ENCODE data around the gene TAOK2.
"Not testable (repeated sequence)": the region's sequence is repeated elsewhere in the genome, so short reads cannot be mapped to it uniquely, and the experiment has no call there.

Gene TAOK2

GRCh38 chr16:29973384-29974246 is at the start of gene TAOK2:
TSS of gene TAOK2 (plus strand) at chr16:29973868. CDS start at chr16:29977773, 3,905 bp downstream.
- DNase-seq, result peak; percentile 98

DNA sequence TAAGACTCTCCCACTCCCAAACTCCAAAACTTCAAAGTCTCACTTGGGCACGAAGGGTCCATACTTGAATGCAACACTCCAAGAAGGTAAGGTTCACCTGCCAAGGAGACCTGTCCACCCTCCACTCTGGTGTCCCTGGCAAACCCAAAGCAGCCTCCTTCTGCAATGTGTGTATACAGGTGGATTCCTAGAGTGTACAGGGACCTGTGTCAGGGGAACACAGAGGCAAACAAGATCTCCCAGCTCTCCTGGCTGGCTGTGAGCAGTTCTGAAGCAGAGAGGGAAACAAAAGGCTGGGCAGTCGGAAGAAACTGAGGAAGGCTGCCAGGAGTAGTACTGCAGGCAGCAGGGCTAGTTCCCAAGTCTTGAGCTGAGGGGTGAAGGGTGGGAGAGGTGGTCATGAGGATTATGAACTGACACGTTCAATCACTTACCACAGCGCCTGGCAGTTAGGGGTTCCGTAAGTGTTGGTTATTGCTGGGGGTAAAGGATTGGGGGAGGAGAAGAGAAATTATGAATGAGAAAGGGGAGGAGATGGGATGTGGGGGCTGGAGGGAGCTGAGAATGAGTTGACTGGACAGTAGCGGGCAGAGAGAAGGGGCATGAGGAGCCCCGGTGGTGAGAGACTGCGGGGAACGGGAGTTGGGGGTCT is 48.4 kb upstream of the TAOK2 start:
- DNase-seq, result no peak

GRCh38 chr16:29925781-29926710 is 47.6 kb upstream of the TAOK2 start, which contains the start of gene KCTD13:
TSS of gene KCTD13 (minus strand) at chr16:29926226. CDS start at chr16:29926033, 193 bp downstream.
- DNase-seq, result peak; percentile 79

DNA sequence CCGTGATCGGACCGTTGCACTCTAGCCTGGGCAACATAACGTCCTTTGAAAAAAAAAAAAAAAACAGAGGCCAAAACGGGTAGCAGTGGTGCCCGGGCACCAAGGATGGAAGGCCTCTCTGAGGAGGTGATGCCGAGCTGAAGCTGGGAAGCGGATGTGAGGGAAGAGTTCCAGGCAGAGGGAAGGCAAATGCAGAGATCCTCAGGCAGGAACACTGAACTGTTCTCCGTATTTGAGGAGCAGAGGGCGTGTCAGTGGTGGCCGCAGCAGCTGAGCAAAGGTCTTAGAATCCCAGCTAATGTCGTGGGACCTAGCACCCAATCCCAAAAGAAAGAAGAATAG is 47.0 kb upstream of the TAOK2 start:
- no peak for DNase-seq

GRCh38 chr16:29927070-29927905 is 46.4 kb upstream of the TAOK2 start:
- peak; percentile 37 for DNase-seq

DNA sequence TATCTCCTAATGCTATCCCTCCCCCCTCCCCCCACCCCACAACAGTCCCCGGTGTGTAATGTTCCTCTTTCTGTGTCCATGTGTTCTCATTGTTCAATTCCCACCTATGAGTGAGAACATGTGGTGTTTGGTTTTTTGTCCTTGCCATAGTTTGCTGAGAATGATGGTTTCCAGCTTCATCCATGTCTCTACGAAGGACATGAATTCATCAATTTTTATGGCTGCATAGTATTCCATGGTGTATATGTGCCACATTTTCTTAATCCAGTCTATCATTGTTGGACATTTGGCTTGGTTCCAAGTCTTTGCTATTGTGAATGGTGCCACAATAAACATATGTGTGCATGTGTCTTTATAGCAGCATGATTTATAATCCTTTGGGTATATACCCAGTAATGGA is 41.9 kb upstream of the TAOK2 start:
- not testable (repeated sequence) for DNase-seq

- DNase-seq, result no peak
Measured at GRCh38 chr16:29940656-29941055, 33.0 kb upstream of the TAOK2 start.

GRCh38 chr16:29943846-29944799 is 29.5 kb upstream of the TAOK2 start:
- DNase-seq, result no peak

DNA sequence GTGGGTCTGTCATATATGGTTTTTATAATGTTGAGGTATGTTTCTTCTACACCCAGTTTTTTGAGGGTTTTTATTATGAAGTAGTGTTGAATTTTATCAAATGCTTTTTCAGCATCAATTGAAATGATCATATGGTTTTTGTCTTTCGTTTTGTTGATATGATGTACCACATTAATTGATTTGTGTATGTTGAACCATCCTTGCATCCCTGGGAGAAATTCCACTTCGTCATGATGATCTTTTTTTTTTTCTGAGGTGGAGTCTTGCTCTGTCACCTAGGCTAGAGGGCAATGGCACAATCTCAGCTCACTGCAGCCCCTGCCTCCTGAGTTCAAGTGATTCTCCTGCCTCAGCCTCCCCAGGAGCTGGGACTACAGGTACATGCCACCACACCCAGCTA is 25.8 kb upstream of the TAOK2 start:
- DNase-seq, result no peak

GRCh38 chr16:29950806-29951461 is 22.7 kb upstream of the TAOK2 start:
- DNase-seq, result no peak

- no peak for DNase-seq
Measured at GRCh38 chr16:29951625-29952365, 21.9 kb upstream of the TAOK2 start.

DNA sequence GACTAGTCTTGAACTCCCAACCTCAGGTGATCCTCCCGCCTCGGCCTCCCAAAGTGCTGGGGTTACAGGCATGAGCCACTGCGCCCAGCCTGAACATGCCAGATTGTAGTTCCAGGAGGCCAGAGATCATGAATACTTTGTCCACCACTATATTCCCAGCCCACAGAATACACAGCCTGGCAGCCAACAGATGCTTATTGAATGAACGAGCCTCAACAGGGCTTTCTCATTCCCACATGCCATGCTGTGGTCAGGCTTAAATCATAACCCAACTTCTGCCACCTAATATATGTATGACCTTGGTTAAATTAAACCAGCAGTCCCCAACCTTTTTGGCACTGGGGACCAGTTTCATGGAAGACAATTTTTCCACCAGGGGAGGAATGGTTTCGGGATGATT is 14.9 kb upstream of the TAOK2 start:
- no peak for DNase-seq

DNA sequence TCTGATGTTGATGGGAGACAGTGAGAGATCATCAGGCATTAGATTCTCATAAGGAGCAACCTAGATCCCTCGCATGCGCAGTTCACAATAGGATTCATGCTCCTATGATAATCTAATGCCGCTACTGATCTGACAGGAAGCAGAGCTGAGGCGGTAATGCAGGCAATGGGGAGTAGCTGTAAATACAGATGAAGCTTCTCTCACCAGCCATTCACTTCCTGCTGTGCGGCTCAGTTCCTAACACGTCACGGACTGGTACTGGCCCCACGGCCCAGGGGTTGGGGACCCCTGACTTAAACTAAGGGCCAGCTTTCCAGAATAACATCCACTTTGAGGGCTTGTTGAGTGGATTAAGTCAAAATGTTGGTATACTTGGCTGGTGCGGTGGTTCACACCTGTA is 14.4 kb upstream of the TAOK2 start:
- DNase-seq, result no peak

DNA sequence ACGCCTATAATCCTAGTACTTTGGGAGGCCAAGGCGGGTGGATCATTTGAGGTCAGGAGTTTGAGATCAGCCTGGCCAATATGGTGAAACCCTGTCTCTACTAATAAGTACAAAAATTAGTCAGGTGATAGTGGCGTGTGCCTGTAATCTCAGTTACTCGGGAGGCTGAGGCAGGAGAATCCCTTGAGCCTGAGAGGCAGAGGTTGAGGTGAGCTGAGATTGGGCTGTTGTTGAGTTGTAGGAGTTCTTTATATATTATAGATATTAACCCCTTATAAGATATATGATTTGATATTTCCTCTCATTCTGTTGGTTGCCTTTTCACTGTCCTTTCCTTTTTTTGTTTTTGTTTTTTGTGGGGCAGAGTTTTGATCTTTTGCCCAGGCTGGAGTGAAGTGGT is 13.8 kb upstream of the TAOK2 start:
- DNase-seq, result not testable (repeated sequence)

DNA sequence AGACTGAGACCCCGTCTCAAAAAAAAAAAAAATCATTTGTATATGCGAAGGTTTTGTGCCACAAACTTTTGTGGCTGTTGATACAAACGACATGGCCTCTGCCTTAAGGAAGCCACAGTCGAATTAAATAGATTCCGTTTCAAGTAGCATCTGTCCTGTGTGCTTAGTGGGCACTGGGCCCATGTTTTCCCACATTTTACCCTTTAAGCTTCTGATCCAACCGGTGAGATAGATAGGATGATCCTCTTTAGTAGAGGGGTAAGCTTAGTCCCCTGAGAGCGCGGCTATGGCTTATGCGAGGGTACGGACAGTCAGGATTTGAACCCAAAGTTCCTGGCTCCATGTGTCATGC is 12.6 kb upstream of the TAOK2 start:
- DNase-seq, result no peak

GRCh38 chr16:29961479-29962343 is 12.0 kb upstream of the TAOK2 start, which contains the start of gene TMEM219:
TSS of gene TMEM219 (plus strand) at chr16:29962079. CDS start at chr16:29963144, 1,065 bp downstream.
- peak; percentile 84 for DNase-seq

DNA sequence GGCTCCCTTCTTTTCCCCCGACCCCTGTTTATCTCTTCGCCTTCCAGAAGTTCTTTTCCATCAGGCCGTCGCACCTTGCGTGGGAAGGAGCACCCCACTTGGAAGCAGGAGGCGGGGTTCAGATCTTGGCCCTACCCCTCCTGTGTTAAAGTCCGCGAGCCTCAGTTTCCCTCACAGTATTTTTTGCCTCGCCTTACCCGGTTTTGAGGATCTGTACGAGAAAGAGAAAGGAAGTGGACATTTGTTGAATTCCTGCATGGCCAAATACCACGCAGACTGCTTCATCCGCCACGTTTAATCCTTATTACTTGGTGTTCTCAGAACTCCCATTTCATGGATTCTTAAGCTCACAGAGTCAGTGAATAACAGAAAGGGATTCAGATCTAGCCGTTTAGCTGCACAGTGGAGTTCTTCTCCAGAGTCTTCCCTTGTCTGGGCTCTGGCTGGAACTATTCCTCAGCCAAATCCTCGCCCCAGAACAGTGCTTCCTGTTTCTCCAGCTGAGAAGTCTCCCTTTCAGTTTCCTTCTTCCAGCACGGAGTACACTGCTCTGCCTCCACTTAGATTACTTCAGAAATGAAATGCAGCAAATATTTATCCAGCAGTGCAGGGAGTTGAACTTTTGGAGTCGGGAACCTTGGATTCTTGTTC is 11.2 kb upstream of the TAOK2 start:
- DNase-seq, result no peak
